ENCODE results near the gene ZDHHC7.

The ZDHHC7 gene

DNA sequence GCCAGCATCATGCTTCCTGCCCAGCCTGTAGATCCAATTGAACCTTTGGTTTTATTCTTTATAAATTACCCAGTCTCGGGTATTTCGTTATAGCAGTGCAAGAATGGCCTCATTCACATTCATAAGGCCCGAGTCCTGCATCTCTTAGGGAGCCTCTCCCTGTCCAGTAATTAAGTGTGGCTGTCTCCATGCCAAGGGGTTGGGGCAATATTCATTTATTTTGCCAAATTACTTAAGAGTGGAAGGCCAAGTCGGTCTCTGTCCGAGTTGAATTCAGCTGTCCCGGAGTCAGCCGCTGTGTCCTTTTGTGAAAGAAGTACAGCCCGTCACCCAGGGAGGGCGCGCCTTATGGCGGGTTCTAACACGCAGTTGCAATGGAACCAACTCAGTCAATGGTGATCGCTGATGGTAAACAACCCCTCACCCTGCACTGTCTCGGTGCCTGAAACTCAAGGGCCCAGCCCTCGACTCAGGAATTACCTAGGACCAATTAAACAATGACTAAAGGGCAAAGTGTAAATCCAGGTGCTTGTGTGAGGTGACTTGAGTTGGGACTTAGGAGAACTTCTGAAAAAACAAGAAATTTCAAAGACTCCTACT lies 38.5 kb upstream of the ZDHHC7 start:
- ChIA-PET CTCF (interaction anchor here (1.7 kb wide), 1 partner anchor 8 kb away, joined by 4 read pairs; no protein-coding TSS in a partner anchor), POLR2A (no interaction called here)
- no peak for DNase-seq (ENCODE audit: extremely low spot score)
- TF ChIP-seq, protein P1, sequence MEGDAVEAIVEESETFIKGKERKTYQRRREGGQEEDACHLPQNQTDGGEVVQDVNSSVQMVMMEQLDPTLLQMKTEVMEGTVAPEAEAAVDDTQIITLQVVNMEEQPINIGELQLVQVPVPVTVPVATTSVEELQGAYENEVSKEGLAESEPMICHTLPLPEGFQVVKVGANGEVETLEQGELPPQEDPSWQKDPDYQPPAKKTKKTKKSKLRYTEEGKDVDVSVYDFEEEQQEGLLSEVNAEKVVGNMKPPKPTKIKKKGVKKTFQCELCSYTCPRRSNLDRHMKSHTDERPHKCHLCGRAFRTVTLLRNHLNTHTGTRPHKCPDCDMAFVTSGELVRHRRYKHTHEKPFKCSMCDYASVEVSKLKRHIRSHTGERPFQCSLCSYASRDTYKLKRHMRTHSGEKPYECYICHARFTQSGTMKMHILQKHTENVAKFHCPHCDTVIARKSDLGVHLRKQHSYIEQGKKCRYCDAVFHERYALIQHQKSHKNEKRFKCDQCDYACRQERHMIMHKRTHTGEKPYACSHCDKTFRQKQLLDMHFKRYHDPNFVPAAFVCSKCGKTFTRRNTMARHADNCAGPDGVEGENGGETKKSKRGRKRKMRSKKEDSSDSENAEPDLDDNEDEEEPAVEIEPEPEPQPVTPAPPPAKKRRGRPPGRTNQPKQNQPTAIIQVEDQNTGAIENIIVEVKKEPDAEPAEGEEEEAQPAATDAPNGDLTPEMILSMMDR (IDR thresholded peaks at IDR 0.05; ENCODE audit: control extremely low read depth, extremely low read depth, low read depth, missing control alignments), result no peak

DNA sequence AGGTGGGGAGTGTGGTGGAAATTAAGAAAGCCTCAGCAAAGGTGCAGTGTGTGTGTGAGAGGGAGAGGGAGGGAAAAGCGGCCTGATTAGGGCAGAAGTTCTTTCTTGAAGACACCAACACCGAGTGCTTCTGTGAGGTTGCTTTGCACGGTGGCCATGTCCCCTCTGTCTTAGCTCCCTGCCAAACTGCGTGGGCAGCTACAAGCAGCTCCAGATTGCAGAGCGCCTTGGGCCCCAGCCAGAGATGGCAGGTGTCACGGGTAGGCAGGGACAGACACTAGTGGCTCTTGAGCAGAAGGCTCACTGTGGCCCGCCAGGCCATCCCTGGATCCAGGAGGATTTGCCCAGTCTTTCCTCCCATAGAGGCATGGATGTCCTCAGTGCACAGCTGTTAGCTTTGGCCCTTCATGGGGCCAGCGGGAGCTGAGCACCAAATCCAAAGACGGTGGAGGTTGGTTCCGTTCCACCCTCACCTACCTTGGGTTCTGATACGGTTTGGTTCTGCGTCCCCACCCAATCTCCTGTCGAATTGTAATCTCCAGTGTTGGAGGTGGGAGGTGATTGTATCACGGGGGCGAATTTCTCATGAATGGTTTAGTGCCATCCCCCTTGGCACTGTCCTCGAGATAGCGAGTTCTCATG lies 37.7 kb upstream of the ZDHHC7 start:
- no peak for DNase-seq (ENCODE audit: extremely low spot score)
- ChIA-PET CTCF (interaction anchor here (1.4 kb wide), 1 partner anchor 37 kb away, joined by 3 read pairs; no protein-coding TSS in a partner anchor), POLR2A (no interaction called here)
- TF ChIP-seq, protein P1 (IDR thresholded peaks at IDR 0.05; ENCODE audit: control extremely low read depth, extremely low read depth, low read depth, missing control alignments), result no peak

DNA sequence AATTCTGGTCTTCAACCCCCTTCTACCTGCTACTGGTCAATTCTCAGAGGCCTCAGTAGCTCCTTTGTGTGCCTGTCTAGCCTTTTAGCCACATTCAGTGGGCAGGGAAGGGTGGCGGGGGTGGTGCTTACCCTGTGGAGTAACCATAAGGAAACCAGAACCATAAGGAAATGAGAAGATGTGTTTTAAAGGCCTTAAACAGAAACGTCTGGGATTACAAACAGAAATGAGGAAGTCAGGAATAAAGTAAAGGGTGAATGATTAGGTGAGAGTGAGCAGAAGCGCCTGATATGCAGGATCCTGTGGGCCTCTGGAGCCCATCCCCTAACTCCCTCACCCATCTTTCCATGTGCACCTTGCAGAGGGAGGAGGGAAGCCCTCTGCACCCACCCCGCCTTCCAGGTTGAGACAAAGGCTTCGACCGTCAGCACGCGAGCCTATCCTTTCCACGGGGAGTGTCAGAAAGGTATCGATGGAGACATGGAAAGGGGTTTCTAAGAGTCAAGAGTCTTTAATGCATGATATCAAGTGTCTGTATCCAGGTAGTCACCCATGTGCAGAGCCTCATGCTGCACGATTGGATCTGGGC lies 36.6 kb upstream of the ZDHHC7 start:
- ChIA-PET POLR2A (no interaction called here), CTCF (interaction anchor here (1.4 to 1.9 kb wide), 2 partner anchors 8 to 39 kb away, joined by 3 to 8 read pairs; no protein-coding TSS in a partner anchor)
- no peak for DNase-seq (ENCODE audit: extremely low spot score)
- TF ChIP-seq, protein P1 (IDR thresholded peaks at IDR 0.05; ENCODE audit: control extremely low read depth, extremely low read depth, low read depth, missing control alignments), result no peak

DNA sequence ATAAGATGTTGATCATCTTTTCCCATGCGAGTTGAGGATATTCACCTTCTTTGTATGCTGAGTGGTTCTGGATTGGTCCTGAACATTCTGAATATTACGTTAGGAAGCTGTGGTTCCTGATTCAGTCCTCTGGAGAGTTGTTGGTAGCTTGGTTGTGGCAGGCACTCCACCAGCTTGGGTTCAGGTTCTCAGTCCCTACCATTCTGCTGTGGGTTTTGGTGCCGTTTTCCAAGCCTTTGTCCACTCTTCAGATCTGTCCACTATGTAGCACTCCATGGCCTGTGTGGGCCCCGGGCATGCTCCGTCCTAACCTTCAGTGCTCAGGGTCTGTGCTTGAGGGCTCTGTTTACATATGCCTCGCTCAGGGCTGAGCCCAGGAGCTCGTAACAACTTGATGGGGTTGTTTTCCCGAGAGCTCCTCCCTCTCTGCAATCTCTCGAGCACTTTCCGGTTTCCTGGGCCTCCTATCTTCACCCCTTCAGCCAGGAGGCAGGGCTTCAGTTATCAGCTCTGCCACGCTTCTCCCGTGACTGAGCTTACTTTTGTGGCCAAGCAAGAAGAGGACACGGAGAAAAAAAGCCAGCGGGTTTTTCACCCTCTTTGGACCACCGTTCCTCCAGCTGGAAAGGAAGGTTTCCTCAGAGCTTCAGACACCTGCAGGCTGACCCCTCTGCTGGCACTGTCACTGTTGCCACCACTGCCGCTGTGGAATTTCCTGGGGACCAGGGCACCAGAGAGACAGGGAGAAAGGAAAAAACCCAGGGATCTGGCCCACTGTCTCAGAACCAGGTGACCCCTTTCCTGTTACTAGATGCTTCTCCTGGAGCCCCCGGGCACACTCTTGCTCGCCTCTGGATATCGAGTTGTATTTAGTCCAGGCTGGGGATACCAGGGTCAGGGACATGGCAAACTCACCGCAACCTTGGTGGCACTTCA lies 35.9 kb upstream of the ZDHHC7 start:
- ChIA-PET POLR2A (no interaction called here), CTCF (interaction anchor here (1.5 to 1.9 kb wide), 3 partner anchors 8 to 45 kb away, joined by 3 to 8 read pairs (median 5); no protein-coding TSS in a partner anchor)
- no peak for DNase-seq (ENCODE audit: extremely low spot score)
- TF ChIP-seq, protein P1 (IDR thresholded peaks at IDR 0.05; ENCODE audit: control extremely low read depth, extremely low read depth, low read depth, missing control alignments), result no peak

DNA sequence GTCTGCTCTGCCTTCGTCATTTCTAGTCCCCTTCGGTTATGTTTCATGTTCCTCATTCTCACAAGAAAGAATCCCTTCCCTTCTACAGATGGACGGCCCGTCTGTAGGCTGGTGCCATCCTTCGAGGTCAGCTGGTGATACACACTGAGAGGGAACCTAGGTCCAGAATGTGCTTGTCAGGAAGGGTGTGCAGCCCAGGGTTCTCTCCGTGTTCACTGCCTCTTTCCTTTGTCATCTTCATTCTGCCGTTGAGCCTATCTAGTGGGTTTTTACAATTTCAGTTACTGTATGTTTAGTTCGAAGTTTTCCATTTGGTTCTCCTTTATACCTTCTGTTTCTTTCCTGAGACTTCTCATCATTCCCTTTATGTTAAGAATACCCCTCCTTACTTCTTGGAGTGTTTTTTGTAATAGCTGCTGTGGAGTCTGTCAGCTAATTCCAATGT lies 35.2 kb upstream of the ZDHHC7 start:
- no peak for DNase-seq (ENCODE audit: extremely low spot score)
- TF ChIP-seq, protein P1 (IDR thresholded peaks at IDR 0.05; ENCODE audit: control extremely low read depth, extremely low read depth, low read depth, missing control alignments), result no peak
- ChIA-PET CTCF (interaction anchor here (1.3 to 1.9 kb wide), 4 partner anchors 9 to 45 kb away, joined by 3 to 8 read pairs (median 4); no protein-coding TSS in a partner anchor), POLR2A (no interaction called here)

Measured in GM10248 (cell line).